Jurkat, Clone E6-1 (cell line): ENCODE data around the gene VILL.

Experiments
- DNase-seq: peaks from one replicate; pipeline ENCODE4 v3.0.0-alpha.2; 2011; ENCODE audit warnings: low read depth, low spot score
- H3K4me3 ChIP-seq: 2 replicates; pipeline ENCODE4 v1.5.1; 2011; ENCODE audit warnings: mild to moderate bottlenecking, low read length, control low read depth, moderate library complexity

Gene VILL

GRCh38 chr3:37995652-37996641, 5.4 kb downstream of the VILL start:
- DNase-seq, result peak; percentile 80
- peak overlapping the region; percentile 78 for H3K4me3 ChIP-seq

GRCh38 chr3:37996785-37997301, 6.3 kb downstream of the VILL start:
- no peak overlapping the region for H3K4me3 ChIP-seq
- DNase-seq, result peak; percentile 90

GRCh38 chr3:37997342-37997741, 6.8 kb downstream of the VILL start:
- DNase-seq, result no peak
- H3K4me3 ChIP-seq, result no peak overlapping the region

- DNase-seq, result no peak
- H3K4me3 ChIP-seq, result no peak overlapping the region; the same call in 1 of the 2 replicates
Observed at GRCh38 chr3:37997791-37998370, 7.3 kb downstream of the VILL start.

- no peak for DNase-seq
- no peak overlapping the region for H3K4me3 ChIP-seq
Observed at GRCh38 chr3:37999836-38000235, 9.2 kb downstream of the VILL start.

- no peak overlapping the region for H3K4me3 ChIP-seq
- no peak for DNase-seq
Observed at GRCh38 chr3:38000242-38000916, 9.8 kb downstream of the VILL start.

GRCh38 chr3:38000965-38001455, 10.4 kb downstream of the VILL start:
- no peak for DNase-seq
- H3K4me3 ChIP-seq, result no peak overlapping the region

- H3K4me3 ChIP-seq, result no peak overlapping the region
- no peak for DNase-seq
Observed at GRCh38 chr3:38001456-38002081, 11.0 kb downstream of the VILL start.

- H3K4me3 ChIP-seq, result no peak overlapping the region
- DNase-seq, result no peak
Observed at GRCh38 chr3:38002291-38002876, 11.8 kb downstream of the VILL start.

GRCh38 chr3:38002940-38003339, 12.4 kb downstream of the VILL start:
- no peak overlapping the region for H3K4me3 ChIP-seq

GRCh38 chr3:38003371-38003816, 12.8 kb downstream of the VILL start:
- no peak for DNase-seq
- no peak overlapping the region for H3K4me3 ChIP-seq

More at GRCh38 chr3:38002940-38003339, 12.4 kb downstream of the VILL start:
- DNase-seq, result no peak

GRCh38 chr3:38003817-38004414, 13.3 kb downstream of the VILL start:
- no peak for DNase-seq
- no peak overlapping the region for H3K4me3 ChIP-seq

GRCh38 chr3:38004415-38005075, 14.0 kb downstream of the VILL start:
- no peak overlapping the region for H3K4me3 ChIP-seq
- DNase-seq, result no peak

GRCh38 chr3:38005076-38006020, 14.8 kb downstream of the VILL start:
- DNase-seq, result no peak
- H3K4me3 ChIP-seq, result no peak overlapping the region

GRCh38 chr3:38006031-38006430, 15.4 kb downstream of the VILL start:
- DNase-seq, result no peak

GRCh38 chr3:38006445-38006995, 15.9 kb downstream of the VILL start:
- H3K4me3 ChIP-seq, result no peak overlapping the region
- DNase-seq, result no peak

More at GRCh38 chr3:38006031-38006430, 15.4 kb downstream of the VILL start:
- no peak overlapping the region for H3K4me3 ChIP-seq
